ENCODE results near the gene UNC80.

The UNC80 gene

GRCh38 chr2:209905691-209906090 lies 134.1 kb downstream of the UNC80 start:
- no peak for DNase-seq (ENCODE audit: extremely low read depth in 1 of 2, low read depth in 1 of 2)

GRCh38 chr2:209907746-209908145 lies 136.1 kb downstream of the UNC80 start:
- DNase-seq (ENCODE audit: extremely low read depth in 1 of 2, low read depth in 1 of 2), result no peak

- no peak for DNase-seq (ENCODE audit: extremely low read depth in 1 of 2, low read depth in 1 of 2)
Measured at GRCh38 chr2:209908511-209908910, 136.9 kb downstream of the UNC80 start.

GRCh38 chr2:209911486-209911885 lies 139.9 kb downstream of the UNC80 start:
- no peak for DNase-seq (ENCODE audit: extremely low read depth in 1 of 2, low read depth in 1 of 2)

GRCh38 chr2:209913786-209914345 lies 142.2 kb downstream of the UNC80 start:
- DNase-seq (ENCODE audit: extremely low read depth in 1 of 2, low read depth in 1 of 2), result no peak

GRCh38 chr2:209917154-209917771 lies 145.6 kb downstream of the UNC80 start:
- DNase-seq (ENCODE audit: extremely low read depth in 1 of 2, low read depth in 1 of 2), result no peak

GRCh38 chr2:209918251-209918650 lies 146.6 kb downstream of the UNC80 start:
- no peak for DNase-seq (ENCODE audit: extremely low read depth in 1 of 2, low read depth in 1 of 2)

- no peak for DNase-seq (ENCODE audit: extremely low read depth in 1 of 2, low read depth in 1 of 2)
Measured at GRCh38 chr2:209922116-209922515, 150.5 kb downstream of the UNC80 start.

- DNase-seq (ENCODE audit: extremely low read depth in 1 of 2, low read depth in 1 of 2), result no peak
Measured at GRCh38 chr2:209929369-209929768, 157.7 kb downstream of the UNC80 start.

GRCh38 chr2:209933499-209934483 lies 162.2 kb downstream of the UNC80 start:
- DNase-seq (ENCODE audit: extremely low read depth in 1 of 2, low read depth in 1 of 2), result no peak

GRCh38 chr2:209936106-209936666 lies 164.6 kb downstream of the UNC80 start:
- DNase-seq (ENCODE audit: extremely low read depth in 1 of 2, low read depth in 1 of 2), result no peak

GRCh38 chr2:209937893-209938292 lies 166.3 kb downstream of the UNC80 start:
- no peak for DNase-seq (ENCODE audit: extremely low read depth in 1 of 2, low read depth in 1 of 2)

- no peak for DNase-seq (ENCODE audit: extremely low read depth in 1 of 2, low read depth in 1 of 2)
Measured at GRCh38 chr2:209938906-209939305, 167.3 kb downstream of the UNC80 start.

- DNase-seq (ENCODE audit: extremely low read depth in 1 of 2, low read depth in 1 of 2), result no peak
Measured at GRCh38 chr2:209940936-209941335, 169.3 kb downstream of the UNC80 start.

GRCh38 chr2:209942426-209942825 lies 170.8 kb downstream of the UNC80 start:
- no peak for DNase-seq (ENCODE audit: extremely low read depth in 1 of 2, low read depth in 1 of 2)

- DNase-seq (ENCODE audit: extremely low read depth in 1 of 2, low read depth in 1 of 2), result no peak
Measured at GRCh38 chr2:209942936-209943605, 171.4 kb downstream of the UNC80 start.

GRCh38 chr2:209943776-209944175 lies 172.1 kb downstream of the UNC80 start:
- no peak for DNase-seq (ENCODE audit: extremely low read depth in 1 of 2, low read depth in 1 of 2)

- no peak for DNase-seq (ENCODE audit: extremely low read depth in 1 of 2, low read depth in 1 of 2)
Measured at GRCh38 chr2:209946539-209946938, 174.9 kb downstream of the UNC80 start.

- DNase-seq (ENCODE audit: extremely low read depth in 1 of 2, low read depth in 1 of 2), result no peak
Measured at GRCh38 chr2:209956271-209956670, 184.6 kb downstream of the UNC80 start.

GRCh38 chr2:209958016-209958415 lies 186.4 kb downstream of the UNC80 start:
- DNase-seq (ENCODE audit: extremely low read depth in 1 of 2, low read depth in 1 of 2), result no peak

- DNase-seq (ENCODE audit: extremely low read depth in 1 of 2, low read depth in 1 of 2), result no peak
Measured at GRCh38 chr2:209960045-209960444, 188.4 kb downstream of the UNC80 start.

All from stimulated activated CD8-positive, alpha-beta memory T cell treated with anti-CD3 and anti-CD28 coated beads, Interleukin-7, amount 100 ng/mL, for 48 hours (primary cell).